LNCAP (cell line): ENCODE measurements around the gene HIPK1.

Source experiments
- TF ChIP-seq, protein P1 (sequence below): fragments of 450-650 bp; IDR thresholded peaks from 2 replicates; pipeline ENCODE4 v1.5.1; 2017; ENCODE audit warnings: mild to moderate bottlenecking

Gene HIPK1

DNA sequence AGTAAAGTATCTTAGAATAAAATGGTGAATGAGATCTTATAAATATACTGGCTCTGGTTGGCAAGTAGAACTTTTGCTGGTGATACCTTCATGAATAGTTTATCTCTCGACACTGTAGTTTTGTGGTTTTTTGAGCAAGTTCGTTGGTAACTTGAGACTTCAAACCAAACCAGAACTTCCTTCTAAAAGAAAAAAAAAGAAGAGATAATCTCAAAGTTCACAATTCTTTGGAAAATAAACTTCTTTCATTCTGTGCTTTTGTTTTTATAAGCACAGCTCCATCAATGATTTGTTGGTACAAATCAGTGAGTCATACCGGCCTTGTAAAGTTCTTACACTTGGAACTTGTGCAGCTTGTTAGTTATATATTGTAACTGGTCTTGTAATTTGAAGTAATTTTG is 2.3 kb downstream of the HIPK1 start:
- TF ChIP-seq, protein P1, sequence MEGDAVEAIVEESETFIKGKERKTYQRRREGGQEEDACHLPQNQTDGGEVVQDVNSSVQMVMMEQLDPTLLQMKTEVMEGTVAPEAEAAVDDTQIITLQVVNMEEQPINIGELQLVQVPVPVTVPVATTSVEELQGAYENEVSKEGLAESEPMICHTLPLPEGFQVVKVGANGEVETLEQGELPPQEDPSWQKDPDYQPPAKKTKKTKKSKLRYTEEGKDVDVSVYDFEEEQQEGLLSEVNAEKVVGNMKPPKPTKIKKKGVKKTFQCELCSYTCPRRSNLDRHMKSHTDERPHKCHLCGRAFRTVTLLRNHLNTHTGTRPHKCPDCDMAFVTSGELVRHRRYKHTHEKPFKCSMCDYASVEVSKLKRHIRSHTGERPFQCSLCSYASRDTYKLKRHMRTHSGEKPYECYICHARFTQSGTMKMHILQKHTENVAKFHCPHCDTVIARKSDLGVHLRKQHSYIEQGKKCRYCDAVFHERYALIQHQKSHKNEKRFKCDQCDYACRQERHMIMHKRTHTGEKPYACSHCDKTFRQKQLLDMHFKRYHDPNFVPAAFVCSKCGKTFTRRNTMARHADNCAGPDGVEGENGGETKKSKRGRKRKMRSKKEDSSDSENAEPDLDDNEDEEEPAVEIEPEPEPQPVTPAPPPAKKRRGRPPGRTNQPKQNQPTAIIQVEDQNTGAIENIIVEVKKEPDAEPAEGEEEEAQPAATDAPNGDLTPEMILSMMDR = no peak

DNA sequence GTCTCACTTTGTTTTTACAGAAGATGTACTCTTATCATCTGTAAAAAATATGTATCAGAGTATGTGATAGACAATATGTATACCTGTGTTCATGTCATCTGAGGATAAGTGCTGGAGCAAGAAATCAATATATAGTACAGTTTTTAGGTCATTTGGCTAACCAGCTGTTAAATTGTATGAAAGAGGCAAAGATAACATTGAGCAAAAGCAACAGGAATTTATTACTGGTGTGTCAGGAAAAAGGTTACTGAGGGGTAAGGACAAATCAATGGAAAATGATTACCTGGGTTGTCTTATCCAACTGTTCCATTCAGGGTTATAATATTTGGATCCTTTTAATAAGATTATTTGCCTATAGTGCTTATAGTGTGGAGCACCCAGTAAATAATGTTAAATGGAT is 4.9 kb downstream of the HIPK1 start:
- TF ChIP-seq, protein P1 = no peak

DNA sequence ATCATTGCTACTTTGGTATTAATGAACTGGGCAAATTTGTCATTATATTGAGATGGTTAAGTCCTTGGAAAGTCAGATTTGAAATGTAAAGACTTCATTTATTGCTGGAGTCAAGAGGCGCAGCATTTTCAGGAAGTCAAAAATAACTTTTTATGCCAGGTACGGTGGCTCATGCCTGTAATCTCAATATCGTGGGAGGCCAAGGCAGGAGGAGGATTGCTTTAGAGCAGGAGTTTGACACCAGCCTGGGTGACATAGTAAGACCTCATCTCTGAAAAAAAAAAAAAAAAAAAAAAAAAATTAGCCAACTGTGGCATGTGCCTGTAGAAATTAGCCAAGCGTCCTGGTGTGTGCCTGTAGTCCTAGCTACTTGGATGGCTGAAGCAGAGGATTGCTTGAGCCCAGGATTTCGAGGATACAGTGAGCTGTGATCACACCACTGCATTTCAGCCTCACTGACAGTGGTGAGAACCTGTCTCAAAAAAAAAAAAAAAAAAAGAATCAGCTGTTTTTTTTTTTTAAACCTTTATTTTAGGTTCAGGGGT is 5.5 kb downstream of the HIPK1 start:
- TF ChIP-seq, protein P1 = no peak

DNA sequence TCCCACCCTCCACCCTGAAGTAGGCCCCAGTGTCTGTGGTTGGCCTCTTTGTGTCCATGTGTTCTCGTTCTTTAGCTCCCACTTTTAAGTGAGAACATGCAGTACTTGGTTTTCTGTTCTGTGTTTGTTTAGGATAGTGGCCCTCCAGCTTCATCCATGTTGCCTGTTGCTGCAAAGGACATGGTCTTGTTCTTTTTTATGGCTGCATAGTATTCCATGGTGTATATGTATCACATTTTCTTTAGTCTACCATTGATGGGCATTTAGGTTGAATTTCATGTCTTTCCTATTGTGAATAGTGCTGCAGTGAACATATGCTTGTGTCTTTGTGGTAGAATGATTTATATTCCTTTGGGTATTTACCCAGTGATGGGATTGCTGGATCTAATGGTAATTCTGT is 6.1 kb downstream of the HIPK1 start:
- TF ChIP-seq, protein P1 = no peak

DNA sequence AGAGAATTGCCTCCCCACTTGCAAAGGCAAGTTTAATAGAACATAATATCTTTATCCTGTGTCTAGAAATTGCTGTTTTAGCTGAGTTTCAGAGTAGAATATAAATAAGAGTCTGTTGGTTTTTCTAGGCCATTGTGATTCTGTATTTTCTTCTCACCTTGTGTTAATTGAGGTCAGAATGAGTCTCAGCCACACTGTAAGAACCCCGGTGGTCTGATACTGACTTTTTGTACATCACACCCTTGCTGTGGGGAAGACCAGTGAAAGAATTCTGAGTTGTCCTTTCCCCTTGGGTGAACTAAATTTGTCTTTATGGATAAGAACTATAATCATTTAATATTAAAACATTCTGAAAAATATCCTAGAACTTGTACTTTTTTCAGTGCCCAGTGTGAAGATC is 6.8 kb downstream of the HIPK1 start:
- TF ChIP-seq, protein P1 = no peak

DNA sequence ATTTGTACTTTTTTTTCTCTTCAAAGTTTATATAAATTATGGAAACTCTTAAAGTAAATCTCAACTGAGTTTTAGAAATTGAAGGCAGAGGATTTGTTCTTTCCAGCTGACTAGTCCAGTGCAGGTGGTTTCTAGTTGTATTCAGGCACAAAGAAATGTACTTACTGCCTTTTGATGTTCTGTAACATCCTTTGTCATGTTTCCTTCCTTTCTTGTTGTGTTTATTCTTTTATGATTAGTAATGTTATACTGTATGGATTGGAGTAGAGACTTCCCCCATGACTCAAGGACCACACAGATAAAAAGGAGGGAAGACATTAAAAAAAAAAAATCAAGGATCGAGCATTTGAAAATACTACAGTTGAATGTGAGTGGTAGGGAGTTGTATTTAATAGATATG is 8.0 kb downstream of the HIPK1 start:
- TF ChIP-seq, protein P1 = no peak

DNA sequence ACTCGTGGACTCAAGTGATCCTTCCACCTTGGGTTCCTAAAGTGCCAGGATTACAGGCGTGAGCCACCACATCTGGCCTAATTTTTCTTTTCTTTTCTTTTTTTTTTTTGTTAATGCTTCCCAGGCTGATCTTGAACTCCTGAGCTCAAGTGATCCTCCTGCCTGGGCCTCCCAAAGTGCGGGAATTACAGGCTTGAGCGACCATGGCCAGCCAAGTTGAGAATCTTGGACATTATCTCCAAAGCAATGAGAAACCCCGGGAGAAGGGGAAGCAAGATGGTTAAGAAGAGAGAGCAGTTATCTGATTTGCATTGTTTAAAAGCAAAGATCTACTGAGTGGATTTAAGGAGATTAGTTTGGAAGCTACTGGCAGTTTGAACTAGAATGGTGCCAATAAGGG is 9.1 kb downstream of the HIPK1 start:
- TF ChIP-seq, protein P1 = no peak
